ENCODE results near the gene IL11. TPM values are rescaled to one million over a fixed set of nuclear protein-coding genes. Genes with fewer than 3 reads are reported as not detected.

Gene IL11
- total RNA-seq, 1 donor from 2014 or later: 3.1 TPM

DNA sequence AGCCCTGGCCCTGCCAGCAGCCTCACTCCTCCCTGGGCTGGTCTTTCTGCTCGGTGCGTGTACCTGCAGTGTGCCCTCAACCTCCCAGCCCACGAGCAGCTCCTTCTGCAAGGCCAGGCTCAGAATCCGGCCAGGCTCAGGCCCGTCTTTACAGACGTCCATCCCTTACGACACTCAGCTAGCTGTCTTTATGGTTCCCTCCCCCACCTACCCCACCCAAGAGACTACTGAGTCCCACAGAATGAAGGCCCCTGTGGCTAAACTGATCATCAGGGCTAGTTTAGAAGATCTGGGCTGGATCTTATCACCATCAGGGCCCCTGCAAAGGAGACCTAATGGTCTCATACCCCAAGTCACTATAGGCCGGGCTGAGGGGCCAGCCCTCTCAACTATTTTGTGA lies 55.9 kb downstream of the IL11 start:
- Mint-ChIP-seq H3K27ac (ENCODE audit: unreplicated experiment) (no peak overlapping the region), H3K27me3 (ENCODE audit: low read depth) (no peaks in the 10 kb centered on the region), H3K36me3 (ENCODE audit: low read depth) (peaks cover 3% of the 10 kb centered on the region), H3K9me3 (ENCODE audit: low read depth) (peaks cover 3% of the 10 kb centered on the region), H3K4me1 (ENCODE audit: low read depth) (no peaks in the 10 kb centered on the region), H3K4me3 (ENCODE audit: unreplicated experiment) (no peak overlapping the region)
- TF ChIP-seq, protein P1, sequence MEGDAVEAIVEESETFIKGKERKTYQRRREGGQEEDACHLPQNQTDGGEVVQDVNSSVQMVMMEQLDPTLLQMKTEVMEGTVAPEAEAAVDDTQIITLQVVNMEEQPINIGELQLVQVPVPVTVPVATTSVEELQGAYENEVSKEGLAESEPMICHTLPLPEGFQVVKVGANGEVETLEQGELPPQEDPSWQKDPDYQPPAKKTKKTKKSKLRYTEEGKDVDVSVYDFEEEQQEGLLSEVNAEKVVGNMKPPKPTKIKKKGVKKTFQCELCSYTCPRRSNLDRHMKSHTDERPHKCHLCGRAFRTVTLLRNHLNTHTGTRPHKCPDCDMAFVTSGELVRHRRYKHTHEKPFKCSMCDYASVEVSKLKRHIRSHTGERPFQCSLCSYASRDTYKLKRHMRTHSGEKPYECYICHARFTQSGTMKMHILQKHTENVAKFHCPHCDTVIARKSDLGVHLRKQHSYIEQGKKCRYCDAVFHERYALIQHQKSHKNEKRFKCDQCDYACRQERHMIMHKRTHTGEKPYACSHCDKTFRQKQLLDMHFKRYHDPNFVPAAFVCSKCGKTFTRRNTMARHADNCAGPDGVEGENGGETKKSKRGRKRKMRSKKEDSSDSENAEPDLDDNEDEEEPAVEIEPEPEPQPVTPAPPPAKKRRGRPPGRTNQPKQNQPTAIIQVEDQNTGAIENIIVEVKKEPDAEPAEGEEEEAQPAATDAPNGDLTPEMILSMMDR (IDR thresholded peaks at IDR 0.05): no peak
- no peak for DNase-seq (ENCODE audit: low spot score)

Other genes with a start within 250 kb of the IL11 start
- 0.62 TPM in 1 of 3 replicates, not detected in the others for gene TNNT1, start 221.3 kb downstream of the IL11 start, total RNA-seq
- not detected in 3 replicates for gene TNNI3, start 212.7 kb downstream of the IL11 start, total RNA-seq
- 0.90 to 2.2 TPM (median 1.3 TPM) in 3 replicates for gene DNAAF3, start 203.8 kb downstream of the IL11 start, total RNA-seq
- 0.80 TPM in 1 of 3 replicates, not detected in the others for gene SYT5, start 190.2 kb downstream of the IL11 start, total RNA-seq
- gene PTPRH, start 161.0 kb downstream of the IL11 start, total RNA-seq: 0.42 to 0.54 TPM in 2 of 3 replicates, not detected in the other
- 1.4 to 1.5 TPM (median 1.4 TPM) in 3 replicates for gene TMEM86B, start 141.7 kb downstream of the IL11 start, total RNA-seq
- gene PPP6R1, start 111.4 kb downstream of the IL11 start, total RNA-seq: 47.6 to 58.4 TPM (median 49.9 TPM) in 3 replicates
- gene HSPBP1, start 90.4 kb downstream of the IL11 start, total RNA-seq: 22.7 to 30.3 TPM (median 24.2 TPM) in 3 replicates
- 14.0 to 15.9 TPM (median 15.3 TPM) in 3 replicates for gene BRSK1, start 86.5 kb downstream of the IL11 start, total RNA-seq
- not detected in 3 replicates for gene TMEM150B, start 45.1 kb downstream of the IL11 start, total RNA-seq
- 9.5 to 14.6 TPM (median 9.7 TPM) in 3 replicates for gene KMT5C, start 30.6 kb downstream of the IL11 start, total RNA-seq
- gene COX6B2, start 15.7 kb downstream of the IL11 start, total RNA-seq: 0.17 to 0.23 TPM in 2 of 3 replicates, not detected in the other
- not detected in 3 replicates for gene GARIN5B, start 7.2 kb downstream of the IL11 start, total RNA-seq
- gene TMEM190, start 6.4 kb upstream of the IL11 start, total RNA-seq: 0.52 to 1.0 TPM in 2 of 3 replicates, not detected in the other
- 0.59 to 1.0 TPM (median 0.85 TPM) in 3 replicates for gene TMEM238, start 13.8 kb upstream of the IL11 start, total RNA-seq
- 1,343 to 1,376 TPM (median 1,346 TPM) in 3 replicates for gene RPL28, start 15.5 kb upstream of the IL11 start, total RNA-seq
- 60.0 to 79.7 TPM (median 78.6 TPM) in 3 replicates for gene UBE2S, start 37.3 kb upstream of the IL11 start, total RNA-seq
- not detected in 3 replicates for gene SHISA7, start 72.8 kb upstream of the IL11 start, total RNA-seq
- gene ISOC2, start 91.2 kb upstream of the IL11 start, total RNA-seq: 39.8 to 47.2 TPM (median 39.8 TPM) in 3 replicates
- not detected in 3 replicates for gene C19orf85, start 94.3 kb upstream of the IL11 start, total RNA-seq
- gene ZNF628, start 106.2 kb upstream of the IL11 start, total RNA-seq: 9.1 to 9.7 TPM (median 9.4 TPM) in 3 replicates
- 32.1 to 50.0 TPM (median 33.1 TPM) in 3 replicates for gene NAT14, start 114.7 kb upstream of the IL11 start, total RNA-seq
- 33.6 to 50.0 TPM (median 34.5 TPM) in 3 replicates for gene SSC5D, start 118.0 kb upstream of the IL11 start, total RNA-seq
- gene SBK2, start 166.7 kb upstream of the IL11 start, total RNA-seq: not detected in 3 replicates
- gene SBK3, start 175.1 kb upstream of the IL11 start, total RNA-seq: not detected in 3 replicates
- gene ZNF579, start 210.4 kb upstream of the IL11 start, total RNA-seq: 15.7 to 23.6 TPM (median 23.1 TPM) in 3 replicates
- gene FIZ1, start 229.1 kb upstream of the IL11 start, total RNA-seq: 11.3 to 14.7 TPM (median 14.4 TPM) in 3 replicates
- gene ZNF524, start 229.8 kb upstream of the IL11 start, total RNA-seq: 10.1 to 11.0 TPM (median 10.8 TPM) in 3 replicates
- 16.1 to 18.1 TPM (median 16.4 TPM) in 3 replicates for gene ZNF865, start 235.2 kb upstream of the IL11 start, total RNA-seq